Hematopoietic multipotent progenitor cell treated with erythropoietin and hydrocortisone succinate and interleukin-3 and kit ligand, for 8 days (in vitro differentiated cells): Measurements from ENCODE around the gene UNC5C.

Experiments used
- DNase-seq: peaks from one replicate; pipeline ENCODE4 v3.0.0-alpha.2; 2015

Gene UNC5C

GRCh38 chr4:95388911-95389310, 159.9 kb downstream of the UNC5C start:
- DNase-seq: no peak

GRCh38 chr4:95387719-95388118, 161.1 kb downstream of the UNC5C start:
- no peak for DNase-seq

GRCh38 chr4:95386410-95386809, 162.4 kb downstream of the UNC5C start:
- DNase-seq: no peak

- no peak for DNase-seq
Measured at GRCh38 chr4:95381843-95382580, 166.8 kb downstream of the UNC5C start.

- DNase-seq: no peak
Measured at GRCh38 chr4:95379633-95380032, 169.1 kb downstream of the UNC5C start.

GRCh38 chr4:95377366-95377900, 171.3 kb downstream of the UNC5C start:
- DNase-seq: no peak

GRCh38 chr4:95371476-95372224, 177.1 kb downstream of the UNC5C start:
- DNase-seq: no peak

GRCh38 chr4:95367824-95368223, 180.9 kb downstream of the UNC5C start:
- DNase-seq: no peak

GRCh38 chr4:95363966-95364365, 184.8 kb downstream of the UNC5C start:
- DNase-seq: no peak

- no peak for DNase-seq
Measured at GRCh38 chr4:95363559-95363925, 185.2 kb downstream of the UNC5C start.

- DNase-seq: peak; percentile 20
Measured at GRCh38 chr4:95362906-95363558, 185.7 kb downstream of the UNC5C start.

- DNase-seq: no peak
Measured at GRCh38 chr4:95362066-95362465, 186.7 kb downstream of the UNC5C start.

GRCh38 chr4:95361696-95361965, 187.1 kb downstream of the UNC5C start:
- no peak for DNase-seq

- DNase-seq: no peak
Measured at GRCh38 chr4:95360906-95361695, 187.7 kb downstream of the UNC5C start.

GRCh38 chr4:95360256-95360903, 188.4 kb downstream of the UNC5C start:
- no peak for DNase-seq

GRCh38 chr4:95358421-95358820, 190.4 kb downstream of the UNC5C start:
- no peak for DNase-seq

- DNase-seq: no peak
Measured at GRCh38 chr4:95355021-95355420, 193.8 kb downstream of the UNC5C start.

GRCh38 chr4:95348418-95348817, 200.4 kb downstream of the UNC5C start:
- DNase-seq: no peak

- no peak for DNase-seq
Measured at GRCh38 chr4:95343235-95343634, 205.5 kb downstream of the UNC5C start.

- DNase-seq: no peak
Measured at GRCh38 chr4:95340191-95340590, 208.6 kb downstream of the UNC5C start.

GRCh38 chr4:95325665-95326064, 223.1 kb downstream of the UNC5C start:
- no peak for DNase-seq

- no peak for DNase-seq
Measured at GRCh38 chr4:95319169-95319568, 229.6 kb downstream of the UNC5C start.

- DNase-seq: no peak
Measured at GRCh38 chr4:95318483-95318882, 230.3 kb downstream of the UNC5C start.
